DMS53 treated with DMSO at 0.1 percent for 48 hours (cell line): Measurements from ENCODE around the gene EXOC4.

Experiments
- DNase-seq: peaks from one replicate; lab custom pipeline; 2025; ENCODE audit not compliant: unreplicated experiment; lab: John Stamatoyannopoulos, UW

Gene EXOC4

DNA sequence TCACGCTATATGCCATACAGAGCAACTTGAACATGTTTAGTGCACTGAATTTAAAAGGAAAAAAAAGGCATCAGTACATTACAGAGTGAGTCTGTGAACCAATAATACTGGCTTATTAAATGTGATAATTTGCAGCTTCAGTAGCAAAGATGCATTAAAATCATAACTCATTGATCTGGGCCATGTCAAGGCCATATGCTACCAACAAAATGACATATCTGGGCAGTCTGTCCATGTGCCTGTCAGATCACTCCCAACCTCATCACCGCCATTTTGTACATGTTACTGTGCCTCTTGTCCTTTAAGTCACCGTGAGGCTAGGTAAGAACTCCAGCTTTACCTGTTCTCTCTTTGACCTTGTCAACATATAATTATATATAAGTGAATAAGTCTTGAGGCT lies 566.8 kb downstream of the EXOC4 start:
- DNase-seq: no peak

GRCh38 chr7:133820584-133820983 lies 567.7 kb downstream of the EXOC4 start:
- no peak for DNase-seq

DNA sequence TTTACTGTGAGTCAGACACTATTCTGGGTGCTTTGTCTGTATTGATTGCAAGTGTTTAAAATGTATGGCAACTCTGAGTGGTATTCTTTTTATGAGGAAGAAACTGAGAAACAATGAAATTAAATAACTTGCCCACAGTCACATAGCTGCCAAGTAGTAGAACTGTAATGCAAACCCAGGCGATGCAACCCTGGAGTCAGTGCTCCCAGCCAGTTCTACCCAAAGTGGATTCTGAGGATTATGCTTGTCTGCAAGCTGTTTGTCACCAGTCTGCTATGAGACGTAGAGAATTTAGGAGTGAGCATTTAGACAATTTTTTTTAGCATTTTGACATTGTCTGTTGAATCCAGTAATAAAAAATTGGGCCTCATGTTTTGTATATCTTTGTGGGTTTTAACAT lies 568.3 kb downstream of the EXOC4 start:
- no peak for DNase-seq

- DNase-seq: no peak
Observed at GRCh38 chr7:133822001-133822641, 569.2 kb downstream of the EXOC4 start.

- no peak for DNase-seq
Observed at GRCh38 chr7:133822868-133823552, 570.1 kb downstream of the EXOC4 start.

DNA sequence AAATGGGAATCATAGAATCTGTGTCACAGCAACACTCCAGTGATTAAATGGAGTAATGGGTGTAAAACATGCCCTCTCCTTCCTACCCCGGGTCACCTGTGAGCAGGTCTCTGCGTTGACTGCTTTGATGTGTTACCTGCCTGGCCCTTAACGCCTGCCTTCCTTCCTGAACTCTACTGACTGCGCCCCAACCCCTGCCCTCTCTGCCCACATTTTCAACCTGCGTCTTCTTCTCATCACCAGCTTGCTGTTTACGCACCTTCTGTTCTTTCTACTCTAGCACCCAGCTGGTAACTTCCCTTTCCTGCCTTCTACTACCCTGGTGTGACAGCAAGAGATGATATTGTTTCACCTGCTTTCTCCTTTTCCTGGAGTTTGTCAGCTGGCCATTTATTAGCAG lies 571.3 kb downstream of the EXOC4 start:
- no peak for DNase-seq

DNA sequence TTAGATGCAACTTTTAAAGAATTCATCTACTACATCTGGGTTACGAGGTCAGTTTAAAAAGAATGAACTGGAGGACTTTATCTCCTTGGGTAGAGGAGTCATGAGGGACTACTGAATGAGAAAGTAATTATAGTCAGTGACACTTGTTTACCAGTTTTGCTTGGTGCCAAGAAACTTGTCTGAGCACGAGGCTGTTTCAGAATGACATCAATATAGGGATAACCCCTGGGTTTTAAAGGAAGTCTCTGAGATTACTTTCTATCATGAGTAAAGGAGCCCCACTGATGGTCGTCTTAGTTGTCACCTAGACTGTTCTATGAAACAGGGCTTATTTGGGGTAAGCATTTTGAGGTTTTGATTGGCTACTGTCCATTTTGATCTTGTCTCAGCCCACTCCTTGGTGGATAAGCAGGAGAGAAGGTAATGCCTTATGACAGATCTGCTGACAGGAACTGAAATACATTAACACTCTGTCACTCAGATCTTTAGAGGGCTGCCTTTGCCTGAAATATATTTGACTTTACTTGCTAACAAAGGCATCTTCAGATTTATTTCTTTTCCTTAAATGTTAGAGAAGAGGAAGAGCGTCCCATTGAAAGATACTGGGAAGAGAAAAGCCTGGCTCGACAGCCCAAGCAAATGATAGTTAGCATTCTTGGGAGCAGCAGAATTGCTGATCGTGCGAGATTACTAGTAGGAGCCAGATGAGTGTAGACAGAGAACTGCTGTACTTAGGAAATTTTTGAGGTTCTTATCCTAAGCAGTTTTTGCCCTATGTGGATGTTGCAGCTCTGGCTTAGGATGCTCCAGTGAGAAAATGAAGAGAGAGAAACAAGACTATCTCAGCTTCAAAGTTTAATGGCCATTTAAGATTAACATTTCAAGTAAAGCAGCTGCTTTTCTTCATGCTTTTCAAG lies 575.1 kb downstream of the EXOC4 start:
- DNase-seq: no peak

DNA sequence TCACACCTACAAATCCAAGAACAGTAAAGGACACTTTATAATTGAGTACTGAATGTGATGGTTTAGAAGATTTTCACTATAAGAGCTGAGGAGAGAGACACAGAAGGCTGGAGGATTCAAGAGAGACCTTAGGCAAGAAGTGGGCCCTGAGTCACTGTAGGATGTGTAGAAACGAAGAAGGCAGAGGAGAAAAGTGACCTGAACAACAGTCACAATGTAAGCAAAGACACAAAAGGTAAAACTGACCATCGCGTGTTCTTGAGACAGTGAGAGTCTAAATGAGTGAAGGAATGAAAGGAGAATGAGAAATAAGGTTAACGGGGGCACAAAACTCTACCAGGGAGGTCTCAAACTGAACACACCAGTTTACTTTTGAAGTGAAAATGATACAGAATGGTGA lies 576.0 kb downstream of the EXOC4 start:
- no peak for DNase-seq

DNA sequence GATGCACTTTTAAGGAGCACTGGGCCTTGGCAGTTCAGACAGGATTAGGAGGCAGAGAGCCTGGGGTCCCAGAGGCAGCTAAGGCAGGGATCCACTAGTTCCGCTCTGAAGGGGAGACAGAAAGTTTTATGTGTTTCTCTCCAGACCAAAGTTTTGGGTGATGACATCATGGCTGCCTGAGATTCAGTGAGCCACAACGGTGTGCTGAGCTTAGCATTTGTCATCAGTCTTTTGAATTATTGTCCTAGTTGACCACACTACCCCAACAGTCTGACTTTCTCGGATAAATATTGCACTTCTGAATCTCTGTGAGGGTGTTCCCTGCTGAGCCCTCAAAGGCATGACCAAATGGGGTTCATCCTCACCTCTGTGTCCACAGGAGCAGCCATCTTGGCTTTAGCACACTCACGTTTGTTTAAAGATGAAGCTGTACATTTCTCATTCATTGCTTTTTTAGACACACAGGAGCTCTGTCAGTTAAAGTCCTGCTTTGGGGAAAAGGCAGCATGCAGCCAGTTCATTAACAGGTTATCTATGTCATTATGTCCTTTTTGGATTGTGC lies 576.5 kb downstream of the EXOC4 start:
- no peak for DNase-seq

GRCh38 chr7:133830081-133830480 lies 577.2 kb downstream of the EXOC4 start:
- no peak for DNase-seq

DNA sequence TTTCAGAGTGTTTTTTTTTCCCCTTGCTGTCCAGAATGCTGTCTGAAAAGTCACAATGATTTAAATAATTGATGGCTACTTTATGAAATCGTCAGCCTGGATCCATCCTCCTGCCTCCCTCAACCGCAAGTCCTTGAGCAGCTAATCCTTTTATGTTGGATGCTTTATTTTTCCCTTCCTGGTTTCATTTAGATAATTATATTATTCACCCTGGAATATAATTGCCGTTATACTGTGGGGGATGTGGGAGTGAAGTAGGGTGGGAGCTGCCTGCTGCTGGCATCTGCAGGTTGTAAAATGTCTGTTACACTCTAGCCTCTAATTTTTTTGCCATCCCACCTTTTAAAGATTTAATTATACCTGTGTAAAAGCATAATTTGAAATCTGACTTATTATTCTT lies 583.8 kb downstream of the EXOC4 start:
- DNase-seq: no peak

DNA sequence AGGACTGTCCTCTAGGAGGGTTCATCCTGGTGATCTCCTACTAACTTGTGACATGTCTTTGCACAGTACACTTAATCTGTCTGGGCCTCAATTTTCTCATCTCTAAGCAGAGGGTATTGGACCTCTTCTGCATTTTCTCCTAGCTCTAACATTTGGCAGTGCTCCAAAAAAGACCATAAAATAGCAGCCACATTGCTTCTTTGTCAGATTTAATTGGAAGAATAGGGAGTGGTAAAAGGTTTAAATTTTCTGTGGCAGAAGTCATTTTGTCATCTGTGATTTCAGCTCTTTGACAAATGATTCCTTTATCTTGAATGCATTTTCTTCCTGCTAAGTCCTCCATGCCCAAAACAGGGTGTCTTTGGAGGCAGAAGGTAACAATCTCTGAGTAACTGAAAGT lies 584.3 kb downstream of the EXOC4 start:
- no peak for DNase-seq

- no peak for DNase-seq
Observed at GRCh38 chr7:133839121-133839520, 586.2 kb downstream of the EXOC4 start.

DNA sequence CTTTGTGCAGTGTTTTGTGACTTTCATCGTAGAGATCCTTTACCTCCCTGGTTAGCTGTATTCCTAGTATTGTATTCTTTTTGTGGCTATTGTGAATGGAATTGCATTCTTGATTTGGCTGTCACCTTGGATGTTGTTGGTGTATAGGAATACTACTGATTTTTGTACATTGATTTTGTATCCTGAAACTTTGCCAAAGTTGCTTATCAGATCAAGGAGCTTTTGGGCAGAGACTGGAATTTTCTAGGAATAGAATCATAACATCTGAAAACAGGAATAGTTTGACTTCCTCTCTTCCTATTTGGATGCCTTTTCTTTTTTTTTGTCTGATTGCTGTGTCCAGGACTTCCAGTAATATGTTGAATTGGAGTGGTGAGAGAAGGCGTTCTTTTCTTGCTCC lies 590.5 kb downstream of the EXOC4 start:
- no peak for DNase-seq

DNA sequence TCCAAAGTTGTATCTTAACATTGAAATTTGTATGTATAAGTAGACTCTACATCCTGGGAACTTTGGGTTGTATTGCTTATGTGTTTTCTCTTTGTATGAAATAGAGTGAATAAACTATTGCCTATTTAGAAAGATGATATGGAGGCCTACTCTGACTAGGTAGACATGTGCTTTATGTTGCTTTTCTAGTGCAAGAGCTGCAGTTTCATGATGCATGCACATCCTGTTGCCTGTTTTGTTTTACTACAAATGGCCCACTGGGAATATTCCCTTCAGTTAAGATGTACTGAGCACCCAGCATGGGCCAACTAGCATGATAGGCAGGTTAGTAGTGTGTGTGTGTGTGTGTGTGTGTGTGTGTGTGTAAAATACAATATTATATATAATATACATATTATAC lies 592.1 kb downstream of the EXOC4 start:
- no peak for DNase-seq

DNA sequence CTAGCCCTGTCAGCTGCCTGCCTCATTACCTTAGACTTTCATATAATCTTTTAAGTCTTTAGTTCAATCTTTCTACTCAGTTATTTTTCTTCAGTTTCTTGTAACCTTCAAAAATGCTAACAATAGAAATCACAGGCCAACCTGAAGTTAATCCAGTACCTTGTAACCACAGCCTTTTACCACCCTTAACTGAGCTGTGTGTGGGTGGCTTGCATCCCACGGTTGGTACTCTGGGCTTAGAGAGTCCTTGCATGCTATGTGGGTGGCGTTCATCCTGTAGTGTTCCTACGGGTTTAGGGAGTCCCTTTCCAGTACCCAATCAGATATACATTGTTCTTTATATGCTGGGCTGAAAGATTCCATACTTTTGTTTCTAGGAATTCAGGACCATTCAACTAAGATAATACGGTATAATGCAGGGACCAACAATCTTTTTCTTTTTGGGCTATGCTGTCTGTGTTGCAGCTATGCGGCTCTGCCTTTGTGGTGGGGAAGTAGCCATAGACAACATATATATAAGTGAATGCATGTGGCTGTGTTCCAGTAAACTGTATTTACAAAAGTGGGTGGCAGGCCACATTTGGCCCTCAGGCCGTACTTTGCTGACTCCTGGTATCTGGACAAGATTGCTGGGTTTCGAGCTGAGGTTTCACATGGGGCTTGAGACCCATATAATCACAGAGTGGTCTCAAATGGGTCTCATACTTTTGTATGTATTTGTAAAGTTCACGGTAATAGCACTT lies 593.5 kb downstream of the EXOC4 start:
- no peak for DNase-seq

- no peak for DNase-seq
Observed at GRCh38 chr7:133850497-133851280, 597.8 kb downstream of the EXOC4 start.

DNA sequence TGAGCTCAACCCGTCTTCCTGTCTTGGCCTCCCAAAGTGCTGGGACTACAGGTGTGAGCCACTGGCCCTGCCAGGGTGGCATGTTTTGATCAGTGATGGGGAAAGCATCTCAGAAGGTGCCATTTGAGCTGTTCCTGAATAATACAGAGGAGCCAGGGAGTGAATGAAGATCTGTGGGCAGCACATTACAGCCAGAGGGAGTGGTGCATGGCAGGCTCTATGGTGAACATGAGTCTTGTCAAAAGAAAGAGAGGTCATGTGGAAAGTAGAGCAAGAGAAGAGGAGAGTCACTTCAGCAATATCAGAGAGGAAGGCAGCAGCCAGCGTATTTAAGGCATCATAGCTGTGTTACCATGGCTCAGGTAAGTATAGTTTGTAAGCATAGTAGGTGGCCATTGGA lies 598.5 kb downstream of the EXOC4 start:
- no peak for DNase-seq

DNA sequence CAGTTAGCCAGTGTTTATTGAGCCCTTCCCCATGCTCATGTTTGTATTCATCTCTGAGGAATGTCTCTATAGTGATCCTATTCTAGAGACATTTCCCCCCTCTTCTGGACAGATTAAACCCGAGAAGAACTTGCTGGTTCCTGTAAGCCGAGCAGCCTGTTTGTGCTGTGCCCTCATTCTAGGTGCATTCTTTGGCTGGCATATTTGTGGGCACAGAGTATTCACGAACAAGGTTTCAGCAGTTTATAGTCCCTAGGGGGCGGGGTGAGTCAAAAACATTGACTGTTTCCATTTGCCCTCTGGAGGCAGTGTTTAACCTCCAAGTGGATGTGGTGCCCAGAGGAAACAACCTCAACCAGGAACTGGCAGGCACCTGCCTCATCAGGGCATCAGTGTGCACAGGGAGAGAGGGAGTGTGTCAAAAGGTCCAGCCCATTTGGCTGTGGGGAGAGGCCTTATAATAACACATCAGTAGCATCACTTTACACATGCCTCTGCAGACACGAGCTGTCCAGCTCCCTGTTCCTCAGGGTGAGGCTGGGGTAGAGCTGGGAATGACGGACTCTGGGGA lies 600.9 kb downstream of the EXOC4 start:
- DNase-seq: peak; percentile 45

- DNase-seq: peak; percentile 46
Observed at GRCh38 chr7:133854739-133855138, 601.9 kb downstream of the EXOC4 start.
